HEK293T (cell line): ENCODE results near the gene FBXO24.

Experiments used
- CTCF ChIA-PET: fragments of 350-600 bp; formaldehyde crosslinking; extraction: SDS; loops from one replicate; lab custom pipeline; 2021; ENCODE audit warnings: antibody characterized with exemption, inconsistent platforms; lab: Yijun Ruan, JAX
- POLR2A ChIA-PET: fragments of 350-600 bp; formaldehyde crosslinking; extraction: SDS; loops from one replicate; lab custom pipeline; 2020; ENCODE audit warnings: antibody characterized with exemption, inconsistent platforms; lab: Yijun Ruan, JAX
- DNase-seq: peaks from one replicate; pipeline ENCODE4 v3.0.0; 2012; ENCODE audit warnings: mixed read lengths; ENCODE audit errors: extremely low spot score
- ARNT ChIP-seq: fragments of 450-650 bp; IDR thresholded peaks from 2 replicates; pipeline ENCODE4 v1.6.1; 2017; ENCODE audit warnings: mild to moderate bottlenecking
- BHLHE40 ChIP-seq: fragments of 450-650 bp; IDR thresholded peaks from 2 replicates; pipeline ENCODE4 v1.6.1; 2016; ENCODE audit warnings: mild to moderate bottlenecking, moderate library complexity, borderline replicate concordance
- CTBP1 ChIP-seq: fragments of 450-650 bp; IDR thresholded peaks from 2 replicates; pipeline ENCODE4 v1.6.1; 2016; ENCODE audit warnings: borderline replicate concordance
- ELF4 ChIP-seq: fragments of 450-650 bp; IDR thresholded peaks from 2 replicates; pipeline ENCODE4 v1.6.1; 2017; ENCODE audit warnings: antibody characterized with exemption
- FOXA1 ChIP-seq: fragments of 450-650 bp; IDR thresholded peaks from 2 replicates; pipeline ENCODE4 v1.6.1; 2016; ENCODE audit warnings: mild to moderate bottlenecking
- FOXK2 ChIP-seq: fragments of 450-650 bp; IDR thresholded peaks from 2 replicates; pipeline ENCODE4 v1.6.1; 2016; ENCODE audit warnings: mild to moderate bottlenecking
- FOXM1 ChIP-seq: fragments of 450-650 bp; IDR thresholded peaks from 2 replicates; pipeline ENCODE4 v1.6.1; 2017; ENCODE audit warnings: mild to moderate bottlenecking, borderline replicate concordance
- HDGF ChIP-seq: fragments of 450-650 bp; IDR thresholded peaks from 2 replicates; pipeline ENCODE4 v1.6.1; 2017; ENCODE audit warnings: antibody characterized with exemption, borderline replicate concordance
- L3MBTL2 ChIP-seq: fragments of 450-650 bp; conservative IDR thresholded peaks from 2 replicates; pipeline ENCODE4 v1.6.1; 2016; ENCODE audit warnings: mild to moderate bottlenecking
- LEF1 ChIP-seq: fragments of 450-650 bp; IDR thresholded peaks from 2 replicates; pipeline ENCODE4 v1.6.1; 2017; ENCODE audit warnings: mild to moderate bottlenecking, borderline replicate concordance
- NFRKB ChIP-seq: fragments of 450-650 bp; IDR thresholded peaks from 2 replicates; pipeline ENCODE4 v1.6.1; 2016; ENCODE audit warnings: mild to moderate bottlenecking, moderate library complexity
- SP1 ChIP-seq: fragments of 450-650 bp; IDR thresholded peaks from 2 replicates; pipeline ENCODE4 v1.6.1; 2017
- SUZ12 ChIP-seq: fragments of 450-650 bp; IDR thresholded peaks from 2 replicates; pipeline ENCODE4 v1.6.1; 2016; ENCODE audit warnings: mild to moderate bottlenecking
- TARDBP ChIP-seq: fragments of 450-650 bp; IDR thresholded peaks from 2 replicates; pipeline ENCODE4 v1.6.1; 2016
- ZNF384 ChIP-seq: fragments of 450-650 bp; IDR thresholded peaks from 2 replicates; pipeline ENCODE4 v1.6.1; 2016
- TF ChIP-seq, protein P1 (sequence below): fragments of 450-650 bp; IDR thresholded peaks from 2 replicates; pipeline ENCODE4 v1.6.1; 2016

Gene FBXO24

GRCh38 chr7:100623951-100624824 lies 38.1 kb downstream of the FBXO24 start:
- ChIA-PET POLR2A (interaction anchor here (1.4 to 1.6 kb wide), 2 partner anchors 12 kb away, joined by 4 read pairs; partner anchors contain the start of gene MOSPD3), CTCF (no interaction called here)

GRCh38 chr7:100626055-100626454 lies 39.9 kb downstream of the FBXO24 start:
- ChIA-PET POLR2A (interaction anchor here (0.6 to 2.3 kb wide), 7 partner anchors 9 to 122 kb away, joined by 3 to 8 read pairs (median 6); partner anchors contain the start of genes MOSPD3 and POP7), CTCF (interaction anchor here (1.1 kb wide), 2 partner anchors 13 to 66 kb away, joined by 3 to 4 read pairs; no protein-coding TSS in a partner anchor)
- DNase-seq, result no peak
- no peak for TF ChIP-seq ARNT
- TF ChIP-seq SP1, result no peak
- no peak for TF ChIP-seq CTBP1
- no peak for TF ChIP-seq SUZ12
- TF ChIP-seq BHLHE40, result no peak
- TF ChIP-seq ZNF384, result no peak
- no peak for TF ChIP-seq ELF4
- no peak for TF ChIP-seq LEF1
- TF ChIP-seq HDGF, result no peak
- no peak for TF ChIP-seq L3MBTL2
- TF ChIP-seq, protein P1, sequence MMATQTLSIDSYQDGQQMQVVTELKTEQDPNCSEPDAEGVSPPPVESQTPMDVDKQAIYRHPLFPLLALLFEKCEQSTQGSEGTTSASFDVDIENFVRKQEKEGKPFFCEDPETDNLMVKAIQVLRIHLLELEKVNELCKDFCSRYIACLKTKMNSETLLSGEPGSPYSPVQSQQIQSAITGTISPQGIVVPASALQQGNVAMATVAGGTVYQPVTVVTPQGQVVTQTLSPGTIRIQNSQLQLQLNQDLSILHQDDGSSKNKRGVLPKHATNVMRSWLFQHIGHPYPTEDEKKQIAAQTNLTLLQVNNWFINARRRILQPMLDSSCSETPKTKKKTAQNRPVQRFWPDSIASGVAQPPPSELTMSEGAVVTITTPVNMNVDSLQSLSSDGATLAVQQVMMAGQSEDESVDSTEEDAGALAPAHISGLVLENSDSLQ, result no peak

More at GRCh38 chr7:100623951-100624824, 38.1 kb downstream of the FBXO24 start:
- DNase-seq, result no peak
- TF ChIP-seq FOXM1 (no peak), ZNF384 (no peak), FOXK2 (no peak), SUZ12 (no peak), CTBP1 (no peak), ARNT (no peak), LEF1 (no peak), TARDBP (no peak)

- ChIA-PET POLR2A (interaction anchor here (0.6 to 2.3 kb wide), 7 partner anchors 9 to 123 kb away, joined by 3 to 8 read pairs (median 6); partner anchors contain the start of genes MOSPD3 and POP7), CTCF (interaction anchor here (1.1 kb wide), 2 partner anchors 13 to 65 kb away, joined by 3 to 4 read pairs; no protein-coding TSS in a partner anchor)
- DNase-seq, result peak; percentile 97
- TF ChIP-seq, protein P1, result no peak
- TF ChIP-seq NFRKB (no peak), TARDBP (no peak), L3MBTL2 (peak; percentile 52), FOXM1 (no peak), ARNT (no peak), ZNF384 (no peak), FOXA1 (no peak), FOXK2 (no peak)
These were observed 40.6 kb downstream of the FBXO24 start for GRCh38 chr7:100626530-100627237.

GRCh38 chr7:100627238-100627549 lies 41.1 kb downstream of the FBXO24 start:
- POLR2A ChIA-PET, result interaction anchor here (1.6 to 2.3 kb wide), 4 partner anchors 10 to 78 kb away, joined by 6 to 8 read pairs (median 8); partner anchors contain the start of genes MOSPD3 and POP7
- CTCF ChIA-PET, result interaction anchor here (1.1 kb wide), 1 partner anchor 64 kb away, joined by 4 read pairs; no protein-coding TSS in a partner anchor
- TF ChIP-seq CTBP1, result no peak
- no peak for TF ChIP-seq FOXA1
- no peak for TF ChIP-seq HDGF
- no peak for TF ChIP-seq L3MBTL2
- TF ChIP-seq LEF1, result no peak
- TF ChIP-seq ARNT, result no peak

DNA sequence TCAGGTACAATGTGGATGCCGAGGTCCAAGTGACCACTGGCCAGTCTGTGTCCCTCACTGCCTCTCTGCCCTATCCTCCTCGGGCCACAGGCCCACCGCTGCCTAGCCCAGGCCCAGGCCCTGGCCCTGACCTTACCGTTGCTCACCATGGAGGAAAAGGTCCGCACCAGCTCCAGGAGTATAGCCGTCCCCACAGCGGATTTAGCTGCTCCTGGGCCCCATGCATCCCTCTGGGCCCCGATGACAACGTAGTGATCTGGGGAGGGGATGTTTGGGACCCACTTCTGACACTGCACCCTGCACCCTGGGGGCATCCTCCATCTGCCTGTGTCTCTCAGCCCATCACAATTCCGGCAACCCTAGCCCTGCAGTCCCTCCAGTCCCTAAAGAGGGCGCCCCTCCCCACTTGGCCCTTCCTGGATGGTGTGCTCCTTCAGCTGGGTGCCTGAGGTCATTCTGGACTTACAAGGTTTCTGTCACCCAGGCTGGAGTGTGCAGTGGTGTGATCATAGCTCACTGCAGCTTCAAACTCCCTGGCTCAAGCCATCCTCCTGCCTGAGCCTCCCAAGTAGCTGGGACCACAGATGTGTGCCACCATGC lies 43.1 kb downstream of the FBXO24 start:
- TF ChIP-seq FOXM1 (no peak), FOXK2 (no peak), HDGF (no peak), L3MBTL2 (no peak), BHLHE40 (no peak), NFRKB (no peak), ZNF384 (no peak), TARDBP (no peak), CTBP1 (no peak), LEF1 (no peak), SUZ12 (no peak), ELF4 (no peak), FOXA1 (no peak)
- TF ChIP-seq, protein P1, result no peak
- ChIA-PET CTCF (interaction anchor here (0.6 to 1.7 kb wide), 11 partner anchors 9 to 64 kb away, joined by 3 to 9 read pairs (median 4); partner anchors contain the start of gene MOSPD3), POLR2A (interaction anchor here (0.7 to 0.8 kb wide), 3 partner anchors 43 to 614 kb away, joined by 3 read pairs; partner anchors contain the start of genes FBXO24, POP7 and ZKSCAN1)
- peak; percentile 77 for DNase-seq

More at GRCh38 chr7:100627238-100627549, 41.1 kb downstream of the FBXO24 start:
- no peak for DNase-seq
